ENCODE data around the gene BCO1. TPM values are rescaled to one million over a fixed set of nuclear protein-coding genes. Genes with fewer than 3 reads are reported as not detected.

BCO1 gene
- total RNA-seq, 1 donor from 2014 or later: 0.75 TPM

DNA sequence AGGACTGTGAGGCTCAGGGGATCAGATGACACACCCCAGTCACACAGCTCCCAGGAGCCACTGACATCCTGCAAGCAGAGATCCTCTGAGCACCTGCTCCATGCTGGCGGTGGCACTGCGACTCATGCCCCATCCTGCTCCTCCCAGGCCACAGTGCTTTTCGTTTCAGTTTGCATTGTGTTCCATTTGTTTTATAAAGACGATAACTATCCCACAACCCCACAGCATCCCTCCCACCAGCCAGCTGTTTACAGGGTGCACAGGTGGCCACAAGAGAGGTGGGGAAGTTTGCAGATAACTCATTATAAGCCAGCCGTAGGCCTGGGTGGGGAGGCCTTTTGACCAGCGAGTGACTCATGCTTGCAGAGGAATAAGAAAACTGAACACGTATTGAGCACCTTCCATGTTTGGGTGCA is 28.2 kb downstream of the BCO1 start:
- peak; percentile 13 for ATAC-seq
- Histone ChIP-seq H3K27me3 (no peaks in the 10 kb centered on the region), H3K27ac (no peak overlapping the region)

GRCh38 chr16:81268509-81268908 is 30.0 kb downstream of the BCO1 start:
- Histone ChIP-seq H3K4me3 (no peak overlapping the region), H3K9me3 (no peaks in the 10 kb centered on the region), H3K4me1 (peaks cover 9% of the 10 kb centered on the region), H3K36me3 (no peaks in the 10 kb centered on the region), H3K27me3 (no peaks in the 10 kb centered on the region), H3K27ac (no peak overlapping the region)
- intact Hi-C loops (cut with DNase I): no loop called here
- no peak for ATAC-seq
- DNase-seq: no peak
- TF ChIP-seq, protein P1, sequence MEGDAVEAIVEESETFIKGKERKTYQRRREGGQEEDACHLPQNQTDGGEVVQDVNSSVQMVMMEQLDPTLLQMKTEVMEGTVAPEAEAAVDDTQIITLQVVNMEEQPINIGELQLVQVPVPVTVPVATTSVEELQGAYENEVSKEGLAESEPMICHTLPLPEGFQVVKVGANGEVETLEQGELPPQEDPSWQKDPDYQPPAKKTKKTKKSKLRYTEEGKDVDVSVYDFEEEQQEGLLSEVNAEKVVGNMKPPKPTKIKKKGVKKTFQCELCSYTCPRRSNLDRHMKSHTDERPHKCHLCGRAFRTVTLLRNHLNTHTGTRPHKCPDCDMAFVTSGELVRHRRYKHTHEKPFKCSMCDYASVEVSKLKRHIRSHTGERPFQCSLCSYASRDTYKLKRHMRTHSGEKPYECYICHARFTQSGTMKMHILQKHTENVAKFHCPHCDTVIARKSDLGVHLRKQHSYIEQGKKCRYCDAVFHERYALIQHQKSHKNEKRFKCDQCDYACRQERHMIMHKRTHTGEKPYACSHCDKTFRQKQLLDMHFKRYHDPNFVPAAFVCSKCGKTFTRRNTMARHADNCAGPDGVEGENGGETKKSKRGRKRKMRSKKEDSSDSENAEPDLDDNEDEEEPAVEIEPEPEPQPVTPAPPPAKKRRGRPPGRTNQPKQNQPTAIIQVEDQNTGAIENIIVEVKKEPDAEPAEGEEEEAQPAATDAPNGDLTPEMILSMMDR (IDR thresholded peaks at IDR 0.05): no peak

More for the DNA sequence above, 28.2 kb downstream of the BCO1 start:
- TF ChIP-seq, protein P1 (IDR thresholded peaks at IDR 0.05): no peak
- Histone ChIP-seq H3K4me3 (no peak overlapping the region), H3K9me3 (no peaks in the 10 kb centered on the region), H3K4me1 (peaks cover 9% of the 10 kb centered on the region), H3K36me3 (no peaks in the 10 kb centered on the region)
- DNase-seq: no peak
- intact Hi-C loops (cut with DNase I): no loop called here

DNA sequence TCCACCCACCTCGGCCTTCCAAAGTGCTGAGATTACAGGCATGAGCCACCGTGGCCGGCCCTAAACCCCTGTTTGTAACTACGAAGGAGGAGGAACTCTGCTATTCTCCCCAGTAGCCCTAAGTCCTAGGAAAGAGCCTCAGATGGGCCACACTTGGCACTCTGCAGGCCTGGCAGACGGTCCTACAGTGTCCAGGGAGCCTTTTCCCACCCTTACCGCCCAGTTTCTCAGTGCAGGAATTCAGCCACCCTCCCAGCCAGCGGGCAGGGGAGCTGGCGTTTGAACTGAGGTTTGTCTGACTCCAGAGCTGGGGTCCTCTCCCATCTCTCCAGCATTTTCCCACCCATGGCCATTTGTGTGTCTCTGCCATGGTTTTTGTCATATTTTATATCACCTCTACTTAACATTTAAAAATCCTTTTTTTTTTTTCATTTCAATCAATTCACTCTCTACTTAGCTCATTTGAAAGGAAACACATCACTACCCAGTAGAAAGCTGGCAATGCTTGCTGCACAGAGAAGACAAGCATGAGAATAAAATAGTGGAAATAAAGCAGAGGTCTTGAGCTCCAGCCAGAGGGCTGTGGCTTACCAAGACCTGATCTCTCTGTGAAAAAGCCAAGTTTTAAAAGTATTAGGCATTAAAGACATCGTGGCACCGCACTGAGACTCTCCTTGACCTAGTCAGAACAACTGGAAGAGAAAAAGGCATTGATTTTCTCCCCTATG is 34.9 kb downstream of the BCO1 start:
- Histone ChIP-seq H3K27ac (no peak overlapping the region), H3K4me1 (no peaks in the 10 kb centered on the region), H3K9me3 (no peaks in the 10 kb centered on the region), H3K36me3 (no peaks in the 10 kb centered on the region), H3K4me3 (no peak overlapping the region), H3K27me3 (no peaks in the 10 kb centered on the region)
- intact Hi-C loops (cut with DNase I): no loop called here
- TF ChIP-seq, protein P1 (IDR thresholded peaks at IDR 0.05): no peak
- no peak for ATAC-seq
- peak; percentile 46 for DNase-seq

DNA sequence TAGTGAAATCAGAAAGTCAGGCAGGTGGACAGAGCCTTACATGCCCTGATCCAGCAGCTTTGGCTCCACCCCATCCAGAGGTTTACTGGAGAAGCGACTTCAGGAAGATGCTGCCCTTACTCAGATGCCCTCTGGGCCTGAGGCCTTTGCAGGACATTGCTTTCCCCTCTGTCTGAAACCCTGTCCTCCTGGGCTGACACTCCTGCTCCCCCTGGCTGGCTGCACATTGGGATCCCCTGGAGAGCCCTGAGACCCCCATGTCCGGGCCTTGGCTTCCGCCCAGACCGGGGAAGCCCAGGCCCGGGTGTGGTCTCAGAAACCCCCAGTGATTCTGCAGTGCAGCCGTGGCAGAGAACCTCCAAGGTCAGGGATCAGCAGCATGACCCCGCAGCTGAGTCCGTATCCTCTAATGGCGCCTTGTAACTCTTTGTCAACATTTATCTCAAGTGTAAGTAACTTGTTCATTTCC is 36.6 kb downstream of the BCO1 start:
- Histone ChIP-seq H3K27ac (no peak overlapping the region), H3K36me3 (no peaks in the 10 kb centered on the region), H3K4me1 (no peaks in the 10 kb centered on the region), H3K27me3 (no peaks in the 10 kb centered on the region), H3K9me3 (no peaks in the 10 kb centered on the region), H3K4me3 (no peak overlapping the region)
- intact Hi-C loops (cut with DNase I): no loop called here
- TF ChIP-seq, protein P1 (IDR thresholded peaks at IDR 0.05): no peak
- DNase-seq: peak; percentile 35
- no peak for ATAC-seq

- Histone ChIP-seq H3K27ac (no peak overlapping the region), H3K9me3 (no peaks in the 10 kb centered on the region), H3K27me3 (no peaks in the 10 kb centered on the region), H3K36me3 (no peaks in the 10 kb centered on the region), H3K4me3 (no peak overlapping the region), H3K4me1 (no peaks in the 10 kb centered on the region)
- ATAC-seq (no peak), DNase-seq (peak; percentile 30)
- intact Hi-C loops (cut with DNase I): no loop called here
- TF ChIP-seq, protein P1 (IDR thresholded peaks at IDR 0.05): no peak
Measured at GRCh38 chr16:81275795-81276194, 37.3 kb downstream of the BCO1 start.

Data from upper lobe of right lung (tissue), 1 donor.